DMS53 treated with DMSO at 0.1 percent for 48 hours (cell line): ENCODE measurements around the gene CASP2.

Experiments
- DNase-seq: peaks from one replicate; lab custom pipeline; 2025; ENCODE audit not compliant: unreplicated experiment; lab: John Stamatoyannopoulos, UW

The CASP2 gene

GRCh38 chr7:143287935-143288826 lies at the start of gene CASP2:
Gene CASP2, plus strand, starts transcription at chr7:143288351. Its CDS starts 105 bp downstream, at chr7:143288456.
- DNase-seq, result peak; percentile 92

- no peak for DNase-seq
Measured at GRCh38 chr7:143239813-143240212, 48.3 kb upstream of the CASP2 start.

GRCh38 chr7:143240291-143241168 lies 47.6 kb upstream of the CASP2 start:
- peak; percentile 87 for DNase-seq

GRCh38 chr7:143242306-143242705 lies 45.8 kb upstream of the CASP2 start:
- DNase-seq, result no peak

- peak; percentile 56 for DNase-seq
Measured at GRCh38 chr7:143243111-143243510, 45.0 kb upstream of the CASP2 start.

- no peak for DNase-seq
Measured at GRCh38 chr7:143243614-143244013, 44.5 kb upstream of the CASP2 start.

- DNase-seq, result no peak
Measured at GRCh38 chr7:143244321-143244720, 43.8 kb upstream of the CASP2 start.

- DNase-seq, result peak; percentile 98
Measured at GRCh38 chr7:143245123-143245522, 43.0 kb upstream of the CASP2 start.

- no peak for DNase-seq
Measured at GRCh38 chr7:143247372-143247771, 40.8 kb upstream of the CASP2 start.

- no peak for DNase-seq
Measured at GRCh38 chr7:143248761-143249354, 39.3 kb upstream of the CASP2 start.

- DNase-seq, result no peak
Measured at GRCh38 chr7:143250199-143250598, 38.0 kb upstream of the CASP2 start.

- DNase-seq, result no peak
Measured at GRCh38 chr7:143250822-143251221, 37.3 kb upstream of the CASP2 start.

GRCh38 chr7:143252006-143252405 lies 36.1 kb upstream of the CASP2 start:
- DNase-seq, result no peak

- DNase-seq, result no peak
Measured at GRCh38 chr7:143255564-143255963, 32.6 kb upstream of the CASP2 start.

- DNase-seq, result no peak
Measured at GRCh38 chr7:143256325-143256724, 31.8 kb upstream of the CASP2 start.

GRCh38 chr7:143256932-143257331 lies 31.2 kb upstream of the CASP2 start:
- no peak for DNase-seq

GRCh38 chr7:143257501-143257900 lies 30.6 kb upstream of the CASP2 start:
- no peak for DNase-seq

GRCh38 chr7:143258831-143259230 lies 29.3 kb upstream of the CASP2 start:
- DNase-seq, result no peak

GRCh38 chr7:143259765-143260164 lies 28.4 kb upstream of the CASP2 start:
- peak; percentile 74 for DNase-seq

- DNase-seq, result no peak
Measured at GRCh38 chr7:143261901-143262300, 26.2 kb upstream of the CASP2 start.
